Calu3 (cell line): ENCODE measurements around the gene IQCM. TPM values are rescaled to one million over a fixed set of nuclear protein-coding genes. Genes with fewer than 3 reads are reported as not detected.

ENCODE experiments used
- BruUV-seq: library from RNA; stranded (reverse); fragments of 400-500 nt; replicated peaks from 2 replicates; lab custom pipeline; 2021; lab: Mats Ljungman, UMichigan
- CTCF ChIA-PET: fragments of 300-600 bp; sonication (Branson Sonifier 250); formaldehyde crosslinking; loops from one replicate; lab custom pipeline; 2022; ENCODE audit warnings: antibody characterized with exemption; lab: Charles Lee
- DNase-seq: peaks from one replicate; pipeline ENCODE4 v3.0.0; 2022
- H3K27ac Mint-ChIP-seq: one replicate; pipeline ENCODE4 v1.8.0; 2022; ENCODE audit warnings: mixed read lengths; ENCODE audit not compliant: unreplicated experiment
- H3K27me3 Mint-ChIP-seq: one replicate; pipeline ENCODE4 v1.8.0; 2022; ENCODE audit warnings: mixed read lengths; ENCODE audit not compliant: unreplicated experiment
- H3K36me3 Mint-ChIP-seq: one replicate; pipeline ENCODE4 v1.8.0; 2022; ENCODE audit warnings: mild to moderate bottlenecking, moderate library complexity, mixed read lengths; ENCODE audit not compliant: insufficient read depth, unreplicated experiment
- H3K4me1 Mint-ChIP-seq: one replicate; pipeline ENCODE4 v1.8.0; 2022; ENCODE audit warnings: mild to moderate bottlenecking, low read depth, mixed read lengths; ENCODE audit not compliant: unreplicated experiment
- H3K4me3 Mint-ChIP-seq: one replicate; pipeline ENCODE4 v1.8.0; 2022; ENCODE audit warnings: mild to moderate bottlenecking, low read depth, moderate library complexity, mixed read lengths; ENCODE audit not compliant: unreplicated experiment
- H3K9me3 Mint-ChIP-seq: one replicate; pipeline ENCODE4 v1.8.0; 2022; ENCODE audit warnings: low read depth, mixed read lengths; ENCODE audit not compliant: unreplicated experiment
- intact Hi-C: fragments of 100-400 bp; cut with micrococcal nuclease; formaldehyde crosslinking; loops from one replicate; pipeline ENCODE4 v1.10.0; 2022; ENCODE audit not compliant: unreplicated experiment
- total RNA-seq: library from RNA; stranded (reverse); gene quantifications from 2 replicates; pipeline ENCODE4 v1.2.3, GENCODE V29; 2022
- TF ChIP-seq, protein P1 (sequence below): fragments of 200-600 bp; IDR thresholded peaks from one replicate; pipeline ENCODE4 v1.8.0; 2022; ENCODE audit warnings: antibody characterized with exemption; ENCODE audit not compliant: unreplicated experiment

The IQCM gene
- total RNA-seq, 1 experiment from 2014 or later: not detected

DNA sequence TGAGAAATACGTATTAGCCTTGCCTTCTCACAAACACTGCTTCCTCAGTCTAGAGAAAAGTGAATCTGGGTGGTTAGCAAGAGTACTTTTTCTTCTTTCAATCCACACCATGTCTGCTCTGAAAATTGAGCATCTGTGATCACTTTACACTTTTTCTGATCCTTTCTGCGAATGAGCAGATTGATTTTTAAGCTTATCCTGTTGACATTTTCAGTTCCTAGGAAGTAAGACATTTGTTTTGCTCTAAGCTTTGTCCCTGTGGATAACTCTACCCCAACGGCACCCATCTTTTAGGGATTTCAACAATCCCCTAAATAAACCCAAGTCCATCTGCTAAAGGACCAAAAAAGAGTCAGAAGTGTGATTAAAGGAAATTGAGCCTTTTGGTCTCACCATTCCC lies 487.5 kb downstream of the IQCM start:
- Mint-ChIP-seq H3K36me3 (peaks cover 3% of the 10 kb centered on the region), H3K9me3 (peaks cover 5% of the 10 kb centered on the region), H3K4me3 (no peak overlapping the region), H3K27me3 (no peaks in the 10 kb centered on the region), H3K4me1 (no peaks in the 10 kb centered on the region), H3K27ac (no peak overlapping the region)
- TF ChIP-seq, protein P1, sequence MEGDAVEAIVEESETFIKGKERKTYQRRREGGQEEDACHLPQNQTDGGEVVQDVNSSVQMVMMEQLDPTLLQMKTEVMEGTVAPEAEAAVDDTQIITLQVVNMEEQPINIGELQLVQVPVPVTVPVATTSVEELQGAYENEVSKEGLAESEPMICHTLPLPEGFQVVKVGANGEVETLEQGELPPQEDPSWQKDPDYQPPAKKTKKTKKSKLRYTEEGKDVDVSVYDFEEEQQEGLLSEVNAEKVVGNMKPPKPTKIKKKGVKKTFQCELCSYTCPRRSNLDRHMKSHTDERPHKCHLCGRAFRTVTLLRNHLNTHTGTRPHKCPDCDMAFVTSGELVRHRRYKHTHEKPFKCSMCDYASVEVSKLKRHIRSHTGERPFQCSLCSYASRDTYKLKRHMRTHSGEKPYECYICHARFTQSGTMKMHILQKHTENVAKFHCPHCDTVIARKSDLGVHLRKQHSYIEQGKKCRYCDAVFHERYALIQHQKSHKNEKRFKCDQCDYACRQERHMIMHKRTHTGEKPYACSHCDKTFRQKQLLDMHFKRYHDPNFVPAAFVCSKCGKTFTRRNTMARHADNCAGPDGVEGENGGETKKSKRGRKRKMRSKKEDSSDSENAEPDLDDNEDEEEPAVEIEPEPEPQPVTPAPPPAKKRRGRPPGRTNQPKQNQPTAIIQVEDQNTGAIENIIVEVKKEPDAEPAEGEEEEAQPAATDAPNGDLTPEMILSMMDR: no peak
- CTCF ChIA-PET: no interaction called here
- BruUV-seq: no TSS peak
- DNase-seq: no peak
- intact Hi-C loops: no loop called here

DNA sequence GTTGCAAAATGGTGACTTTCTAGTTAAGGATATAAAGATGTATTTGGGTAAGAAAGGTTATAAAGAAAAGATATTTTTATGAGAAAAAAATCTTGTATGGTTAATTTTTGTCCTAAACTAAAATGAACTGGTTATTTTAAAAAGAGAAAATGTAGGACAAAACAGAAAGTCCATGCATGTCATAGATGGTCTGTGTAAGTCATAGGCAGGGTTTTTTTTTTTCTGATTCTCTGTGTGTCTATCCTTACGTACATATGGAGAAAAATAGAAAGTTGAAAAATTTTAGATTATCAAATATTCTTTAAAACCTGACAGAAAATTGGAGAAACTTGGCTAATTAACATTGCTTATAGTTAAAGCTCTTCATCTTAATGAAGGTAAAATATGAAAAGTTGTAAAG lies 493.4 kb downstream of the IQCM start:
- Mint-ChIP-seq H3K4me1 (no peaks in the 10 kb centered on the region), H3K27me3 (no peaks in the 10 kb centered on the region), H3K4me3 (no peak overlapping the region), H3K27ac (no peak overlapping the region), H3K36me3 (no peaks in the 10 kb centered on the region), H3K9me3 (peaks cover 5% of the 10 kb centered on the region)
- BruUV-seq: no TSS peak
- TF ChIP-seq, protein P1: no peak
- CTCF ChIA-PET: no interaction called here
- DNase-seq: no peak
- intact Hi-C loops: no loop called here

DNA sequence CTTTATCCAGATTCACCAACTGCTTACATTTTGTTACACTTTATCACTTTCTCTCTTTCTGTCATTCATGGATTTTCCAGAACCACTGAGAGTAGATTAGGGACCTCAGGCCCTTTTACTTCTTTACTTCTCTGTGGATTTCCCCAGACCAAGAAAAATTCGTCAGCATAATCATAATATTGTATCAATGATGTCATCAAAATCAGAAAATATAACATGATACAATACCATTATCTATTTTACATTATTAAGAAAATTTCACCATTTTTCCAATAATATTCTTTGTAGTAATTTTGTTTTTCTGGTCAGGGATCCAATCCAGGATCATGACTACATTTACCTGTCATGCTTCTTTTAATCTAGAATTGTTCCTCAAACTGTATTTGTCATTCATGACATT lies 494.2 kb downstream of the IQCM start:
- BruUV-seq: no TSS peak
- H3K9me3 Mint-ChIP-seq: peaks cover 5% of the 10 kb centered on the region

DNA sequence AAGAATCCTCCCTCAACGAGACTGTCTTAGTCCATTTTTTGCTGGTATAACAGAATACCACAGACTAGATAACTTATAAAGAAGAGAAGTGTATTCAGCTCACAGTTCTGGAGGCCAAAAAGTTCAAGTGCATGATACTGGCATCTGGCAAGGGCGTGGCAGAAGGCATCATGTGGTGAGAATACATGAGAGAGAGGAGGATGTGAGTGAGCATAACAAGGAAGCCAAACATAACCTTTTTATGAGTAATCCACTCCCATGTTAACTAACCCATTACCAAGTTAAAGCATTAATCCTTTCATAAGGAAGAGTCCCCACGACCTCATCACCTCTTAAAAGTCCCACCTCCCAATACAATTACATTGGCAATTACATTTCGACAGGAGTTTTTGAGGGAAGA lies 504.6 kb downstream of the IQCM start:
- no peaks in the 10 kb centered on the region for H3K4me1 Mint-ChIP-seq
- no peak for DNase-seq
- intact Hi-C loops: no loop called here
- no peaks in the 10 kb centered on the region for H3K27me3 Mint-ChIP-seq
- no peak overlapping the region for H3K27ac Mint-ChIP-seq
- no TSS peak for BruUV-seq
- H3K4me3 Mint-ChIP-seq: no peak overlapping the region
- CTCF ChIA-PET: no interaction called here
- peaks cover 5% of the 10 kb centered on the region for H3K9me3 Mint-ChIP-seq
- TF ChIP-seq, protein P1: no peak
- H3K36me3 Mint-ChIP-seq: no peaks in the 10 kb centered on the region

More for the DNA sequence above, 494.2 kb downstream of the IQCM start:
- Mint-ChIP-seq H3K27ac (no peak overlapping the region), H3K27me3 (no peaks in the 10 kb centered on the region), H3K36me3 (no peaks in the 10 kb centered on the region), H3K4me3 (no peak overlapping the region), H3K4me1 (no peaks in the 10 kb centered on the region)
- TF ChIP-seq, protein P1: no peak
- intact Hi-C loops: no loop called here
- CTCF ChIA-PET: no interaction called here
- DNase-seq: no peak
